SK-N-SH (cell line): ENCODE results near the gene TUBGCP6. TPM values are rescaled to one million over a fixed set of nuclear protein-coding genes. Genes with fewer than 3 reads are reported as not detected.

Experiments used
- CTCF ChIA-PET: fragments of 300-600, 350-600 bp; formaldehyde crosslinking; extraction: SDS; loops from one replicate; lab custom pipeline; 2021; lab: Yijun Ruan, JAX
- POLR2A ChIA-PET: fragments of 350-600 bp; sonication (Branson Sonifier 250); formaldehyde crosslinking; extraction: SDS; loops from one replicate; lab custom pipeline; 2020; ENCODE audit warnings: antibody characterized with exemption, inconsistent platforms; lab: Yijun Ruan, JAX
- DNase-seq: peaks from one replicate; pipeline ENCODE4 v3.0.0; 2012
- H2AFZ ChIP-seq: fragments of 200-600 bp; sonication (generic); 2 replicates; pipeline ENCODE4 v1.8.1; 2016; ENCODE audit warnings: antibody characterized with exemption, mild to moderate bottlenecking, low read depth
- H3F3A ChIP-seq: fragments of 200-600 bp; sonication (generic); replicated peaks from 2 replicates; pipeline ENCODE3; 2016; ENCODE audit warnings: antibody characterized with exemption, mild to moderate bottlenecking; ENCODE audit not compliant: insufficient read depth
- H3K27ac ChIP-seq, 2 experiments: fragments of 200-500 bp in 1 of 2; fragments of 200-600 bp in 1 of 2; sonication (Bioruptor generic) in 1 of 2; sonication (generic), shearing (Covaris generic) in 1 of 2; 2 replicates each; pipeline versions ENCODE4 v1.5.1 to v1.6.1; 2014 to 2016; ENCODE audit warnings: low read depth in 2 of 2, inconsistent platforms in 1 of 2, low read length in 1 of 2, mild to moderate bottlenecking in 1 of 2, mixed read lengths in 1 of 2
- H3K27me3 ChIP-seq: fragments of 200-600 bp; sonication (generic), shearing (Covaris generic); 2 replicates; pipeline ENCODE4 v1.6.1; 2016; ENCODE audit warnings: mixed run types; ENCODE audit not compliant: insufficient read depth
- H3K36me3 ChIP-seq, 2 experiments: fragments of 200-500 bp in 1 of 2; fragments of 200-600 bp in 1 of 2; sonication (Bioruptor generic) in 1 of 2; sonication (generic) in 1 of 2; replicated peaks in 1 of 2; 2 replicates each; pipeline versions ENCODE3 to v1.5.1; 2014 to 2016; ENCODE audit warnings: low read length in 1 of 2, mild to moderate bottlenecking in 1 of 2; ENCODE audit not compliant: insufficient read depth in 2 of 2, control insufficient read depth in 1 of 2
- H3K4me1 ChIP-seq, 2 experiments: fragments of 200-500 bp in 1 of 2; fragments of 200-600 bp in 1 of 2; sonication (Bioruptor generic) in 1 of 2; sonication (generic), shearing (Covaris generic) in 1 of 2; 2 replicates each; pipeline versions ENCODE4 v1.5.1 to v1.6.1; 2014 to 2016; ENCODE audit warnings: low read depth in 1 of 2, low read length in 1 of 2, mixed run types in 1 of 2; ENCODE audit not compliant: insufficient read depth in 2 of 2, control insufficient read depth in 1 of 2
- H3K4me2 ChIP-seq: fragments of 200-600 bp; sonication (generic), shearing (Covaris generic); 2 replicates; pipeline ENCODE4 v1.6.1; 2017; ENCODE audit warnings: mixed run types
- H3K4me3 ChIP-seq, 2 experiments: fragments of 200-500 bp in 1 of 2; fragments of 200-600 bp in 1 of 2; sonication (Bioruptor generic) in 1 of 2; sonication (generic), shearing (Covaris generic) in 1 of 2; 2 replicates each; pipeline versions ENCODE4 v1.5.1 to v1.8.1; 2014 to 2016; ENCODE audit warnings: low read depth in 2 of 2, inconsistent platforms in 1 of 2, low read length in 1 of 2, mild to moderate bottlenecking in 1 of 2, mixed read lengths in 1 of 2, moderate library complexity in 1 of 2
- H3K79me2 ChIP-seq: fragments of 200-600 bp; sonication (generic); 2 replicates; pipeline ENCODE4 v1.8.1; 2017; ENCODE audit warnings: mild to moderate bottlenecking; ENCODE audit not compliant: insufficient read depth
- H3K9ac ChIP-seq: fragments of 200-600 bp; sonication (generic); 2 replicates; pipeline ENCODE4 v1.6.1; 2017; ENCODE audit warnings: mixed run types
- H3K9me2 ChIP-seq: fragments of 200-600 bp; sonication (generic); 2 replicates; pipeline ENCODE4 v1.6.1; 2017; ENCODE audit warnings: mixed run types
- H3K9me3 ChIP-seq: fragments of 200-600 bp; sonication (generic); 2 replicates; pipeline ENCODE4 v1.6.1; 2017; ENCODE audit warnings: mixed run types, mild to moderate bottlenecking, moderate library complexity
- H4K20me1 ChIP-seq: fragments of 200-600 bp; sonication (generic); 2 replicates; pipeline ENCODE4 v1.6.1; 2017; ENCODE audit warnings: mild to moderate bottlenecking, mixed run types; ENCODE audit not compliant: insufficient read depth
- CHD2 ChIP-seq: fragments of 150-350 bp; IDR thresholded peaks from 2 replicates; pipeline ENCODE4 v1.6.1; 2018; ENCODE audit warnings: low read length; ENCODE audit not compliant: partially characterized antibody
- ELF1 ChIP-seq: IDR thresholded peaks from 2 replicates; pipeline ENCODE4 v1.4.0; 2012
- EP300 ChIP-seq, 2 experiments: IDR thresholded peaks; 2 replicates each; pipeline versions ENCODE4 v1.4.0 to v1.6.1; 2012; ENCODE audit warnings: borderline replicate concordance in 1 of 2, low read depth in 1 of 2, low read length in 1 of 2
- EZH2phosphoT487 ChIP-seq: fragments of 200-600 bp; sonication (generic); IDR thresholded peaks from 2 replicates; pipeline ENCODE4 v1.6.1; 2017; ENCODE audit warnings: low read depth, mixed run types, mild to moderate bottlenecking, antibody characterized with exemption, moderate library complexity, borderline replicate concordance
- FOXJ3 ChIP-seq: sonication (generic); formaldehyde crosslinking; IDR thresholded peaks from 2 replicates; pipeline ENCODE4 v1.5.1; 2020; ENCODE audit warnings: mild to moderate bottlenecking, missing genetic modification reagents
- FOXM1 ChIP-seq: IDR thresholded peaks from 2 replicates; pipeline ENCODE4 v1.4.0; 2012; ENCODE audit warnings: low read depth, mild to moderate bottlenecking
- GABPA ChIP-seq: IDR thresholded peaks from 2 replicates; pipeline ENCODE4 v1.4.0; 2012; ENCODE audit warnings: low read depth, mild to moderate bottlenecking
- GATA2 ChIP-seq: sonication (generic); formaldehyde crosslinking; IDR thresholded peaks from 2 replicates; pipeline ENCODE4 v1.5.0; 2020; ENCODE audit warnings: mild to moderate bottlenecking, missing genetic modification reagents
- JUND ChIP-seq: IDR thresholded peaks from 2 replicates; pipeline ENCODE4 v1.4.0; 2012
- MXI1 ChIP-seq: IDR thresholded peaks from 2 replicates; pipeline ENCODE4 v1.6.1; 2012; ENCODE audit warnings: mild to moderate bottlenecking, low read depth, low read length, improper control_type of control experiment
- NFIC ChIP-seq: IDR thresholded peaks from 2 replicates; pipeline ENCODE4 v1.4.0; 2012; ENCODE audit warnings: borderline replicate concordance
- RAD21 ChIP-seq: IDR thresholded peaks from 2 replicates; pipeline ENCODE4 v1.6.1; 2012; ENCODE audit warnings: mild to moderate bottlenecking, low read length
- RCOR1 ChIP-seq: fragments of 150-350 bp; IDR thresholded peaks from 2 replicates; pipeline ENCODE4 v1.6.1; 2017; ENCODE audit warnings: antibody characterized with exemption, low read length
- RFX5 ChIP-seq: IDR thresholded peaks from 2 replicates; pipeline ENCODE4 v1.6.1; 2012; ENCODE audit warnings: mild to moderate bottlenecking, improper control_type of control experiment, low read length
- SIN3A ChIP-seq: IDR thresholded peaks from 2 replicates; pipeline ENCODE4 v1.6.1; 2012; ENCODE audit warnings: low read depth, mild to moderate bottlenecking, low read length, moderate library complexity, borderline replicate concordance
- SMC3 ChIP-seq: IDR thresholded peaks from 2 replicates; pipeline ENCODE4 v1.6.1; 2012; ENCODE audit warnings: low read depth, low read length, improper control_type of control experiment
- YY1 ChIP-seq: IDR thresholded peaks from 2 replicates; pipeline ENCODE4 v1.4.0; 2012; ENCODE audit warnings: low read depth, mild to moderate bottlenecking
- WGBS: methylation state at CpG from one replicate; pipeline ENCODE4 v1.1.6; 2017; ENCODE audit warnings: low lambda C conversion rate; 5-methylcytosine and 5-hydroxymethylcytosine counted together
- polyA plus RNA-seq, 3 experiments: library from polyadenylated mRNA; depleted of rRNA; stranded (reverse); fragments of >200 nt; gene quantifications; 2 replicates each; pipeline ENCODE4 v1.2.3, GENCODE V29; 2012
- TF ChIP-seq, protein P1 (sequence below): fragments of 150-350 bp; IDR thresholded peaks from 2 replicates; pipeline ENCODE4 v1.6.1; 2017; ENCODE audit warnings: antibody characterized with exemption, low read length, low read depth, borderline replicate concordance
- TF ChIP-seq, protein P2 (sequence below): IDR thresholded peaks from 2 replicates; pipeline ENCODE4 v1.6.1; 2012; ENCODE audit warnings: mild to moderate bottlenecking, low read depth, low read length, moderate library complexity
- TF ChIP-seq, protein P3 (sequence below): IDR thresholded peaks from 2 replicates; pipeline ENCODE4; 2012
- TF ChIP-seq, protein P4 (sequence below): fragments of 200-600 bp; sonication (generic); IDR thresholded peaks from 2 replicates; pipeline ENCODE4 v1.6.1; 2017; ENCODE audit warnings: antibody characterized with exemption, mild to moderate bottlenecking, moderate library complexity
- TF ChIP-seq, protein P5 (sequence below): IDR thresholded peaks from 2 replicates; pipeline ENCODE4 v1.4.0; 2012; ENCODE audit warnings: low read depth, borderline replicate concordance

Gene TUBGCP6
- polyA plus RNA-seq, 1 of the 3 experiments (the other 2 are of a cell fraction): 40.4 TPM

DNA sequence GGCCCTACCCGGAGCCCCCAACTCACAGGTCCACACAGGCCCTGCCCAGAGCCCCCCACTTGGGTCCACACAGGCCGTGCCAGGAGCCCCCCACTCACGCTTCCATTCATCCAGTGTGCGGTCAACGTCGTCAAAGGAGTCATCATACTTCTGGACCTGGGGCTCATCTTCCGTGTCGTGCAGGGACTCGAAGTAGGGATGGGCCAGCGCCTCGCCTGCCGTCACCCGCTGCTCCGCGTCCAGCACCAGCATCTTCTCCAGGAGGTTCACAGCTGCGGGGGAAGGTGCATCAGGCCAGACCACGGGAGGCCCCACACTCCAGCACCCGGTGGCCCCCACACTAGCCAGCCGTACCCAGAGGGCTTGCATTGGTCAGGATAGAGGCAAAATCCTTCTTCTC is 10.3 kb upstream of the TUBGCP6 start:
- Histone ChIP-seq H3K4me2 (no peak overlapping the region), H3K27me3 (no peaks in the 10 kb centered on the region), H3K79me2 (peaks cover 23% of the 10 kb centered on the region), H4K20me1 (0 out of 2 replicates have a peak, but pooled peaks cover 7% of the 10 kb centered on the region), H3K9me2 (no peaks in the 10 kb centered on the region), H3K4me3 (no peak overlapping the region), H2AFZ (no peak overlapping the region), H3K9ac (no peak overlapping the region), H3K4me1 (peaks cover 2 to 20% of the 10 kb centered on the region in 2 experiments; a peak in 2 of 4 replicates), H3K27ac (no peak overlapping the region), H3F3A (peaks cover 13% of the 10 kb centered on the region)
- CTCF ChIA-PET: interaction anchor here (0.9 to 2.4 kb wide), 3 partner anchors 14 to 87 kb away, joined by 3 to 11 read pairs (median 4); no protein-coding TSS in a partner anchor
- no peak for DNase-seq
- WGBS: 97% methylated on average over 15 of the region's 19 CpGs
- TF ChIP-seq SMC3 (no peak), FOXM1 (no peak), CHD2 (no peak), RAD21 (no peak), RFX5 (no peak), GABPA (no peak), EP300 (IDR thresholded peaks at IDR 0.05; ENCODE audit: borderline replicate concordance in 1 of 2, low read depth in 1 of 2, low read length in 1 of 2) (no peak), NFIC (no peak), FOXJ3 (no peak), ELF1 (no peak), JUND (no peak)
- TF ChIP-seq, protein P1, sequence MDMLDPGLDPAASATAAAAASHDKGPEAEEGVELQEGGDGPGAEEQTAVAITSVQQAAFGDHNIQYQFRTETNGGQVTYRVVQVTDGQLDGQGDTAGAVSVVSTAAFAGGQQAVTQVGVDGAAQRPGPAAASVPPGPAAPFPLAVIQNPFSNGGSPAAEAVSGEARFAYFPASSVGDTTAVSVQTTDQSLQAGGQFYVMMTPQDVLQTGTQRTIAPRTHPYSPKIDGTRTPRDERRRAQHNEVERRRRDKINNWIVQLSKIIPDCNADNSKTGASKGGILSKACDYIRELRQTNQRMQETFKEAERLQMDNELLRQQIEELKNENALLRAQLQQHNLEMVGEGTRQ: no peak
- TF ChIP-seq, protein P2, sequence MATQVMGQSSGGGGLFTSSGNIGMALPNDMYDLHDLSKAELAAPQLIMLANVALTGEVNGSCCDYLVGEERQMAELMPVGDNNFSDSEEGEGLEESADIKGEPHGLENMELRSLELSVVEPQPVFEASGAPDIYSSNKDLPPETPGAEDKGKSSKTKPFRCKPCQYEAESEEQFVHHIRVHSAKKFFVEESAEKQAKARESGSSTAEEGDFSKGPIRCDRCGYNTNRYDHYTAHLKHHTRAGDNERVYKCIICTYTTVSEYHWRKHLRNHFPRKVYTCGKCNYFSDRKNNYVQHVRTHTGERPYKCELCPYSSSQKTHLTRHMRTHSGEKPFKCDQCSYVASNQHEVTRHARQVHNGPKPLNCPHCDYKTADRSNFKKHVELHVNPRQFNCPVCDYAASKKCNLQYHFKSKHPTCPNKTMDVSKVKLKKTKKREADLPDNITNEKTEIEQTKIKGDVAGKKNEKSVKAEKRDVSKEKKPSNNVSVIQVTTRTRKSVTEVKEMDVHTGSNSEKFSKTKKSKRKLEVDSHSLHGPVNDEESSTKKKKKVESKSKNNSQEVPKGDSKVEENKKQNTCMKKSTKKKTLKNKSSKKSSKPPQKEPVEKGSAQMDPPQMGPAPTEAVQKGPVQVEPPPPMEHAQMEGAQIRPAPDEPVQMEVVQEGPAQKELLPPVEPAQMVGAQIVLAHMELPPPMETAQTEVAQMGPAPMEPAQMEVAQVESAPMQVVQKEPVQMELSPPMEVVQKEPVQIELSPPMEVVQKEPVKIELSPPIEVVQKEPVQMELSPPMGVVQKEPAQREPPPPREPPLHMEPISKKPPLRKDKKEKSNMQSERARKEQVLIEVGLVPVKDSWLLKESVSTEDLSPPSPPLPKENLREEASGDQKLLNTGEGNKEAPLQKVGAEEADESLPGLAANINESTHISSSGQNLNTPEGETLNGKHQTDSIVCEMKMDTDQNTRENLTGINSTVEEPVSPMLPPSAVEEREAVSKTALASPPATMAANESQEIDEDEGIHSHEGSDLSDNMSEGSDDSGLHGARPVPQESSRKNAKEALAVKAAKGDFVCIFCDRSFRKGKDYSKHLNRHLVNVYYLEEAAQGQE: no peak
- TF ChIP-seq, all 33 proteins: peak for 0
- POLR2A ChIA-PET: no interaction called here
- Histone ChIP-seq H3K9me3 (no peaks in the 10 kb centered on the region), H3K36me3 (peaks cover 0 to 31% of the 10 kb centered on the region in 2 experiments)

DNA sequence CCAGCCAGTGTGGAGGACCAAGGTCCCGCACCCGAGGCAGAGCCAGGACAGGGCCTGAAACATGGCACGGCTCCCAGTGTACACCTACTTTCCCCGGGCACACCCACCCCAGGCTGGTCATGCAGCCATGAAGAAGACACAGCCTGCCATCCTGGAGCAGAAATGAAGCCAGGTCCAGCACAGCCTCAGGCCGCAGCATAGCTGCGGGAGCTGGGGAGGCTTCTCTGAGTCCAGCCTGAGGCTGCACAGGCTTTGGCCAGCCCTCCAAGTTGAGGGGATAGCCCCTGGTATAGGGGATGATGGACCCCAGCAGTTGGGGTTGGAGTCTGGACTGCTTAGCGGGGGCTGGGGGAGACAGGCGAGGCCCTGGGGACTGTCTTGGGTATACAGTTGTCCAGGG is 9.1 kb upstream of the TUBGCP6 start:
- 93% methylated on average over 3 of the region's 8 CpGs for WGBS
- Histone ChIP-seq H3K9me3 (no peaks in the 10 kb centered on the region), H3K9me2 (no peaks in the 10 kb centered on the region), H3K9ac (no peak overlapping the region), H3K4me3 (no peak overlapping the region), H3K4me1 (peaks cover 5 to 27% of the 10 kb centered on the region in 2 experiments; a peak in 2 of 4 replicates), H3K36me3 (peaks cover 0 to 37% of the 10 kb centered on the region in 2 experiments), H3K27ac (no peak overlapping the region), H3K4me2 (no peak overlapping the region), H3K79me2 (peaks cover 16% of the 10 kb centered on the region), H3F3A (peaks cover 13% of the 10 kb centered on the region), H3K27me3 (no peaks in the 10 kb centered on the region), H2AFZ (no peak overlapping the region), H4K20me1 (0 out of 2 replicates have a peak, but pooled peaks cover 7% of the 10 kb centered on the region)
- POLR2A ChIA-PET: no interaction called here
- CTCF ChIA-PET: no interaction called here
- no peak for DNase-seq
- TF ChIP-seq, protein P3, sequence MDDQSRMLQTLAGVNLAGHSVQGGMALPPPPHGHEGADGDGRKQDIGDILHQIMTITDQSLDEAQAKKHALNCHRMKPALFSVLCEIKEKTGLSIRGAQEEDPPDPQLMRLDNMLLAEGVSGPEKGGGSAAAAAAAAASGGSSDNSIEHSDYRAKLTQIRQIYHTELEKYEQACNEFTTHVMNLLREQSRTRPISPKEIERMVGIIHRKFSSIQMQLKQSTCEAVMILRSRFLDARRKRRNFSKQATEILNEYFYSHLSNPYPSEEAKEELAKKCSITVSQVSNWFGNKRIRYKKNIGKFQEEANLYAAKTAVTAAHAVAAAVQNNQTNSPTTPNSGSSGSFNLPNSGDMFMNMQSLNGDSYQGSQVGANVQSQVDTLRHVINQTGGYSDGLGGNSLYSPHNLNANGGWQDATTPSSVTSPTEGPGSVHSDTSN: no peak
- TF ChIP-seq, protein P4, sequence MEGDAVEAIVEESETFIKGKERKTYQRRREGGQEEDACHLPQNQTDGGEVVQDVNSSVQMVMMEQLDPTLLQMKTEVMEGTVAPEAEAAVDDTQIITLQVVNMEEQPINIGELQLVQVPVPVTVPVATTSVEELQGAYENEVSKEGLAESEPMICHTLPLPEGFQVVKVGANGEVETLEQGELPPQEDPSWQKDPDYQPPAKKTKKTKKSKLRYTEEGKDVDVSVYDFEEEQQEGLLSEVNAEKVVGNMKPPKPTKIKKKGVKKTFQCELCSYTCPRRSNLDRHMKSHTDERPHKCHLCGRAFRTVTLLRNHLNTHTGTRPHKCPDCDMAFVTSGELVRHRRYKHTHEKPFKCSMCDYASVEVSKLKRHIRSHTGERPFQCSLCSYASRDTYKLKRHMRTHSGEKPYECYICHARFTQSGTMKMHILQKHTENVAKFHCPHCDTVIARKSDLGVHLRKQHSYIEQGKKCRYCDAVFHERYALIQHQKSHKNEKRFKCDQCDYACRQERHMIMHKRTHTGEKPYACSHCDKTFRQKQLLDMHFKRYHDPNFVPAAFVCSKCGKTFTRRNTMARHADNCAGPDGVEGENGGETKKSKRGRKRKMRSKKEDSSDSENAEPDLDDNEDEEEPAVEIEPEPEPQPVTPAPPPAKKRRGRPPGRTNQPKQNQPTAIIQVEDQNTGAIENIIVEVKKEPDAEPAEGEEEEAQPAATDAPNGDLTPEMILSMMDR: no peak
- TF ChIP-seq, protein P5, sequence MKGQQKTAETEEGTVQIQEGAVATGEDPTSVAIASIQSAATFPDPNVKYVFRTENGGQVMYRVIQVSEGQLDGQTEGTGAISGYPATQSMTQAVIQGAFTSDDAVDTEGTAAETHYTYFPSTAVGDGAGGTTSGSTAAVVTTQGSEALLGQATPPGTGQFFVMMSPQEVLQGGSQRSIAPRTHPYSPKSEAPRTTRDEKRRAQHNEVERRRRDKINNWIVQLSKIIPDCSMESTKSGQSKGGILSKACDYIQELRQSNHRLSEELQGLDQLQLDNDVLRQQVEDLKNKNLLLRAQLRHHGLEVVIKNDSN: no peak
- no peak for TF ChIP-seq RCOR1
- no peak for TF ChIP-seq YY1
- TF ChIP-seq EZH2phosphoT487: no peak
- no peak for TF ChIP-seq ELF1
- no peak for TF ChIP-seq SIN3A
- TF ChIP-seq NFIC: no peak
- TF ChIP-seq MXI1: no peak
- TF ChIP-seq GATA2: no peak
